Measurements from ENCODE around the gene KRT73.
A peak's percentile ranks its signal among the peaks of the same experiment; 100 is the strongest.
"Not testable (repeated sequence)": the region's sequence is repeated elsewhere in the genome, so short reads cannot be mapped to it uniquely, and the experiment has no call there.

The KRT73 gene

GRCh38 chr12:52606096-52606495 is 12.3 kb downstream of the KRT73 start:
- H3K4me3 Mint-ChIP-seq = no peak overlapping the region
- H3K27ac Mint-ChIP-seq = no peak overlapping the region
- no peaks in the 10 kb centered on the region for H3K9me3 Mint-ChIP-seq
- H3K36me3 Mint-ChIP-seq (ENCODE audit: low read depth) = peaks cover 3% of the 10 kb centered on the region
- H3K4me1 Mint-ChIP-seq (ENCODE audit: low read depth) = peaks cover 45% of the 10 kb centered on the region
- peaks cover 10% of the 10 kb centered on the region for H3K27me3 Mint-ChIP-seq (ENCODE audit: low read depth)

- peaks cover 10% of the 10 kb centered on the region for H3K27me3 Mint-ChIP-seq (ENCODE audit: low read depth)
- no peak overlapping the region for H3K27ac Mint-ChIP-seq
- H3K4me1 Mint-ChIP-seq (ENCODE audit: low read depth) = peaks cover 41% of the 10 kb centered on the region
- no peak overlapping the region for H3K4me3 Mint-ChIP-seq
- H3K9me3 Mint-ChIP-seq = no peaks in the 10 kb centered on the region
- H3K36me3 Mint-ChIP-seq (ENCODE audit: low read depth) = peaks cover 3% of the 10 kb centered on the region
These were observed 12.8 kb downstream of the KRT73 start for GRCh38 chr12:52605542-52605941.

GRCh38 chr12:52604859-52605258 is 13.5 kb downstream of the KRT73 start:
- Mint-ChIP-seq H3K4me1 (ENCODE audit: low read depth) (peaks cover 37% of the 10 kb centered on the region), H3K4me3 (no peak overlapping the region), H3K36me3 (ENCODE audit: low read depth) (peaks cover 3% of the 10 kb centered on the region), H3K27ac (no peak overlapping the region), H3K27me3 (ENCODE audit: low read depth) (peaks cover 15% of the 10 kb centered on the region), H3K9me3 (no peaks in the 10 kb centered on the region)

GRCh38 chr12:52603314-52603713 is 15.0 kb downstream of the KRT73 start:
- H3K27me3 Mint-ChIP-seq (ENCODE audit: low read depth) = peaks cover 29% of the 10 kb centered on the region
- H3K9me3 Mint-ChIP-seq = no peaks in the 10 kb centered on the region
- H3K36me3 Mint-ChIP-seq (ENCODE audit: low read depth) = peaks cover 3% of the 10 kb centered on the region
- no peak overlapping the region for H3K27ac Mint-ChIP-seq
- peaks cover 27% of the 10 kb centered on the region for H3K4me1 Mint-ChIP-seq (ENCODE audit: low read depth)
- no peak overlapping the region for H3K4me3 Mint-ChIP-seq

GRCh38 chr12:52602552-52602951 is 15.8 kb downstream of the KRT73 start:
- Mint-ChIP-seq H3K27ac (no peak overlapping the region), H3K36me3 (ENCODE audit: low read depth) (no peaks in the 10 kb centered on the region), H3K27me3 (ENCODE audit: low read depth) (peaks cover 35% of the 10 kb centered on the region), H3K4me1 (ENCODE audit: low read depth) (peaks cover 23% of the 10 kb centered on the region), H3K9me3 (no peaks in the 10 kb centered on the region), H3K4me3 (no peak overlapping the region)

- no peak overlapping the region for H3K27ac Mint-ChIP-seq
- peaks cover 16% of the 10 kb centered on the region for H3K4me1 Mint-ChIP-seq (ENCODE audit: low read depth)
- H3K27me3 Mint-ChIP-seq (ENCODE audit: low read depth) = peaks cover 39% of the 10 kb centered on the region
- H3K9me3 Mint-ChIP-seq = no peaks in the 10 kb centered on the region
- no peaks in the 10 kb centered on the region for H3K36me3 Mint-ChIP-seq (ENCODE audit: low read depth)
- H3K4me3 Mint-ChIP-seq = no peak overlapping the region
These were observed 16.7 kb downstream of the KRT73 start for GRCh38 chr12:52601671-52602070.

GRCh38 chr12:52600941-52601481 is 17.3 kb downstream of the KRT73 start, which contains the start of gene KRT72:
Gene KRT72 (minus strand): TSS chr12:52601463. CDS start chr12:52601452, 11 bp downstream.
- no peak within 1 kb of the TSS for H3K27ac Mint-ChIP-seq
- peaks cover 16% of the 10 kb centered on the region for H3K4me1 Mint-ChIP-seq (ENCODE audit: low read depth)
- H3K4me3 Mint-ChIP-seq = no peak within 1 kb of the TSS
- no peaks in the 10 kb centered on the region for H3K9me3 Mint-ChIP-seq
- H3K36me3 Mint-ChIP-seq (ENCODE audit: low read depth) = no peaks in the 10 kb centered on the region
- H3K27me3 Mint-ChIP-seq (ENCODE audit: low read depth) = peaks cover 38% of the 10 kb centered on the region

GRCh38 chr12:52600475-52600874 is 17.9 kb downstream of the KRT73 start:
- no peak overlapping the region for H3K4me3 Mint-ChIP-seq
- H3K27me3 Mint-ChIP-seq (ENCODE audit: low read depth) = peaks cover 38% of the 10 kb centered on the region
- no peaks in the 10 kb centered on the region for H3K36me3 Mint-ChIP-seq (ENCODE audit: low read depth)
- no peak overlapping the region for H3K27ac Mint-ChIP-seq
- peaks cover 11% of the 10 kb centered on the region for H3K4me1 Mint-ChIP-seq (ENCODE audit: low read depth)
- no peaks in the 10 kb centered on the region for H3K9me3 Mint-ChIP-seq

GRCh38 chr12:52600071-52600470 is 18.3 kb downstream of the KRT73 start:
- no peaks in the 10 kb centered on the region for H3K36me3 Mint-ChIP-seq (ENCODE audit: low read depth)
- no peak overlapping the region for H3K4me3 Mint-ChIP-seq
- H3K27me3 Mint-ChIP-seq (ENCODE audit: low read depth) = peaks cover 38% of the 10 kb centered on the region
- H3K4me1 Mint-ChIP-seq (ENCODE audit: low read depth) = peaks cover 9% of the 10 kb centered on the region
- no peak overlapping the region for H3K27ac Mint-ChIP-seq
- H3K9me3 Mint-ChIP-seq = no peaks in the 10 kb centered on the region

- Mint-ChIP-seq H3K4me3 (no peak overlapping the region), H3K36me3 (ENCODE audit: low read depth) (no peaks in the 10 kb centered on the region), H3K27me3 (ENCODE audit: low read depth) (peaks cover 43% of the 10 kb centered on the region), H3K9me3 (no peaks in the 10 kb centered on the region), H3K4me1 (ENCODE audit: low read depth) (peaks cover 3% of the 10 kb centered on the region), H3K27ac (no peak overlapping the region)
These were observed 19.4 kb downstream of the KRT73 start for GRCh38 chr12:52598966-52599365.

GRCh38 chr12:52594237-52594636 is 24.1 kb downstream of the KRT73 start:
- not testable (repeated sequence) for H3K27ac Mint-ChIP-seq; H3K9me3 Mint-ChIP-seq; H3K4me3 Mint-ChIP-seq; H3K4me1 Mint-ChIP-seq (ENCODE audit: low read depth); H3K36me3 Mint-ChIP-seq (ENCODE audit: low read depth)
- peaks cover 34% of the 10 kb centered on the region for H3K27me3 Mint-ChIP-seq (ENCODE audit: low read depth)

- H3K27me3 Mint-ChIP-seq (ENCODE audit: low read depth) = peaks cover 17% of the 10 kb centered on the region
- H3K36me3 Mint-ChIP-seq (ENCODE audit: low read depth) = no peaks in the 10 kb centered on the region
- no peak overlapping the region for H3K27ac Mint-ChIP-seq
- no peaks in the 10 kb centered on the region for H3K9me3 Mint-ChIP-seq
- peaks cover 9% of the 10 kb centered on the region for H3K4me1 Mint-ChIP-seq (ENCODE audit: low read depth)
- H3K4me3 Mint-ChIP-seq = no peak overlapping the region
These were observed 26.8 kb downstream of the KRT73 start for GRCh38 chr12:52591521-52591920.

- H3K4me1 Mint-ChIP-seq (ENCODE audit: low read depth) = peaks cover 23% of the 10 kb centered on the region
- peaks cover 13% of the 10 kb centered on the region for H3K27me3 Mint-ChIP-seq (ENCODE audit: low read depth)
- no peak overlapping the region for H3K27ac Mint-ChIP-seq
- H3K36me3 Mint-ChIP-seq (ENCODE audit: low read depth) = no peaks in the 10 kb centered on the region
- no peak overlapping the region for H3K4me3 Mint-ChIP-seq
- H3K9me3 Mint-ChIP-seq = no peaks in the 10 kb centered on the region
These were observed 28.3 kb downstream of the KRT73 start for GRCh38 chr12:52590021-52590420.

- peaks cover 28% of the 10 kb centered on the region for H3K4me1 Mint-ChIP-seq (ENCODE audit: low read depth)
- H3K27me3 Mint-ChIP-seq (ENCODE audit: low read depth) = peaks cover 3% of the 10 kb centered on the region
- no peak overlapping the region for H3K27ac Mint-ChIP-seq
- no peak overlapping the region for H3K4me3 Mint-ChIP-seq
- no peaks in the 10 kb centered on the region for H3K9me3 Mint-ChIP-seq
- no peaks in the 10 kb centered on the region for H3K36me3 Mint-ChIP-seq (ENCODE audit: low read depth)
These were observed 30.8 kb downstream of the KRT73 start for GRCh38 chr12:52587563-52587962.

GRCh38 chr12:52585946-52586345 is 32.4 kb downstream of the KRT73 start:
- peaks cover 3% of the 10 kb centered on the region for H3K27me3 Mint-ChIP-seq (ENCODE audit: low read depth)
- no peaks in the 10 kb centered on the region for H3K9me3 Mint-ChIP-seq
- H3K4me1 Mint-ChIP-seq (ENCODE audit: low read depth) = peaks cover 28% of the 10 kb centered on the region
- H3K27ac Mint-ChIP-seq = peak overlapping the region; percentile 18
- H3K4me3 Mint-ChIP-seq = peak overlapping the region; percentile 8
- no peaks in the 10 kb centered on the region for H3K36me3 Mint-ChIP-seq (ENCODE audit: low read depth)

- Mint-ChIP-seq H3K27ac (peak overlapping the region; percentile 21), H3K4me3 (no peak overlapping the region), H3K4me1 (ENCODE audit: low read depth) (peaks cover 28% of the 10 kb centered on the region)
These were observed 33.3 kb downstream of the KRT73 start for GRCh38 chr12:52585066-52585465.

More at GRCh38 chr12:52585066-52585465, 33.3 kb downstream of the KRT73 start:
- H3K36me3 Mint-ChIP-seq (ENCODE audit: low read depth) = no peaks in the 10 kb centered on the region
- peaks cover 3% of the 10 kb centered on the region for H3K27me3 Mint-ChIP-seq (ENCODE audit: low read depth)
- H3K9me3 Mint-ChIP-seq = no peaks in the 10 kb centered on the region
